Left cardiac atrium (tissue), 4 donors: Measurements from ENCODE around the gene BLOC1S1. TPM values are rescaled to one million over a fixed set of nuclear protein-coding genes. Genes with fewer than 3 reads are reported as not detected.

ENCODE experiments used
- ATAC-seq, 2 donors: fragments of 200-7000 bp; cut with Tn5 transposase; one replicate each; pipeline ENCODE4 v1.9.1; 2020; ENCODE audit warnings: mild to moderate bottlenecking in 2 of 2, moderate library complexity in 2 of 2
- DNase-seq: peaks from one replicate; pipeline ENCODE4 v3.0.0-alpha.2; 2020
- intact Hi-C, 2 donors: fragments of 100-400 bp; cut with DNase I; formaldehyde crosslinking; loops; one replicate each; pipeline versions ENCODE4 v1.14.1 to v1.15.1; 2022 to 2023
- total RNA-seq, 2 donors: library from RNA; stranded (reverse); fragmentation: NEBNext Ultra II Directional; extraction: Animal tissue kit (Norgen Biotek cat#: 25700); gene quantifications; one replicate each; pipeline ENCODE4 v1.2.1, GENCODE V29; 2021
- donor health status: DM: no; HTN: yes; CAD: no.
- donor health status: DM: no; HTN: yes; CAD: no; lungs with severe emphysema.
- donor health status: DM: yes; HTN: yes; CAD: no.
- donor health status: Dilated cardiomyopathy.

The BLOC1S1 gene
- total RNA-seq, 2 donors from 2014 or later = 119 to 123 TPM

- intact Hi-C loops = no loop called here
Measured at GRCh38 chr12:55720894-55721444, 5.1 kb downstream of the BLOC1S1 start.

GRCh38 chr12:55721601-55722213 is 5.9 kb downstream of the BLOC1S1 start:
- DNase-seq (no peak), ATAC-seq (no peak)
- intact Hi-C loops = no loop called here

More at GRCh38 chr12:55720894-55721444, 5.1 kb downstream of the BLOC1S1 start:
- DNase-seq (peak; percentile 78), ATAC-seq (peak; percentile 50 to 54)

- ATAC-seq (no peak), DNase-seq (no peak)
- intact Hi-C loops = no loop called here
Measured at GRCh38 chr12:55722948-55723347, 7.1 kb downstream of the BLOC1S1 start.

GRCh38 chr12:55723516-55724225 is 7.8 kb downstream of the BLOC1S1 start:
- ATAC-seq (no peak), DNase-seq (no peak)
- intact Hi-C loops = no loop called here

- DNase-seq (peak; percentile 76), ATAC-seq (no peak)
- intact Hi-C loops = no loop called here
Measured at GRCh38 chr12:55724226-55724939, 8.5 kb downstream of the BLOC1S1 start.

- ATAC-seq (no peak), DNase-seq (no peak)
- intact Hi-C loops = no loop called here
Measured at GRCh38 chr12:55724940-55725309, 9.1 kb downstream of the BLOC1S1 start.

GRCh38 chr12:55725556-55725955 is 9.7 kb downstream of the BLOC1S1 start:
- no peak for DNase-seq
- intact Hi-C loops = no loop called here
- no peak for ATAC-seq

- intact Hi-C loops = no loop called here
- DNase-seq (no peak), ATAC-seq (no peak)
Measured at GRCh38 chr12:55726971-55727370, 11.1 kb downstream of the BLOC1S1 start.

GRCh38 chr12:55727643-55728185 is 11.9 kb downstream of the BLOC1S1 start:
- intact Hi-C loops = no loop called here
- peak in 1 of 2 donors; percentile 6 for ATAC-seq
- peak; percentile 80 for DNase-seq

- peak; percentile 53 to 59 for ATAC-seq
Measured at GRCh38 chr12:55728186-55728938, 12.5 kb downstream of the BLOC1S1 start.

GRCh38 chr12:55728939-55729818 is 13.3 kb downstream of the BLOC1S1 start, which contains the start of gene CD63:
CD63 (minus strand) TSS chr12:55729009; CDS start chr12:55728341, 668 bp downstream.
- ATAC-seq = peak; percentile 85 to 88
- peak; percentile 95 for DNase-seq
- intact Hi-C loops = no loop called here

More at GRCh38 chr12:55728186-55728938, 12.5 kb downstream of the BLOC1S1 start:
- intact Hi-C loops = no loop called here
- DNase-seq = peak; percentile 85

- intact Hi-C loops = no loop called here
- ATAC-seq = peak in 1 of 2 donors; percentile 5
- DNase-seq = no peak
Measured at GRCh38 chr12:55729819-55730818, 14.3 kb downstream of the BLOC1S1 start.

GRCh38 chr12:55732288-55732687 is 16.4 kb downstream of the BLOC1S1 start:
- ATAC-seq (no peak), DNase-seq (no peak)
- intact Hi-C loops = no loop called here

GRCh38 chr12:55733021-55733555 is 17.2 kb downstream of the BLOC1S1 start:
- intact Hi-C loops = no loop called here
- no peak for ATAC-seq
- no peak for DNase-seq

GRCh38 chr12:55733858-55734257 is 18.0 kb downstream of the BLOC1S1 start:
- ATAC-seq = no peak
- intact Hi-C loops = no loop called here
- DNase-seq = no peak

GRCh38 chr12:55734595-55734994 is 18.7 kb downstream of the BLOC1S1 start:
- intact Hi-C loops = no loop called here
- DNase-seq = no peak
- no peak for ATAC-seq
